Central memory CD8-positive, alpha-beta T cell (primary cell): ENCODE data around the gene RWDD1.

ENCODE experiments used
- ATAC-seq: fragments of 150-1000 bp; cut with Tn5 transposase; replicated peaks from 2 replicates; pipeline ENCODE4 v1.10.0; 2022; ENCODE audit warnings: mild to moderate bottlenecking, moderate FRiP score, moderate number of reproducible peaks; ENCODE audit not compliant: poor library complexity, severe bottlenecking; ENCODE audit errors: extremely low read depth
- DNase-seq, 2 donors: peaks; one replicate each; pipeline ENCODE4 v3.0.0; 2021; ENCODE audit warnings: low spot score in 2 of 2
- H3K27ac Mint-ChIP-seq: one replicate; pipeline ENCODE4 v1.8.0; 2022; ENCODE audit warnings: low read depth, mild to moderate bottlenecking, moderate library complexity, mixed read lengths
- H3K27me3 Mint-ChIP-seq: one replicate; pipeline ENCODE4 v1.8.0; 2022; ENCODE audit warnings: mixed read lengths
- H3K36me3 Mint-ChIP-seq: one replicate; pipeline ENCODE4 v1.8.0; 2022; ENCODE audit warnings: mild to moderate bottlenecking, moderate library complexity, mixed read lengths; ENCODE audit not compliant: insufficient read depth
- H3K4me1 Mint-ChIP-seq: one replicate; pipeline ENCODE4 v1.8.0; 2022; ENCODE audit warnings: mixed read lengths
- H3K4me3 Mint-ChIP-seq: one replicate; pipeline ENCODE4 v1.8.0; 2022; ENCODE audit warnings: mild to moderate bottlenecking, moderate library complexity, mixed read lengths
- H3K9me3 Mint-ChIP-seq: one replicate; pipeline ENCODE4 v1.8.0; 2022; ENCODE audit warnings: mixed read lengths

RWDD1 gene

DNA sequence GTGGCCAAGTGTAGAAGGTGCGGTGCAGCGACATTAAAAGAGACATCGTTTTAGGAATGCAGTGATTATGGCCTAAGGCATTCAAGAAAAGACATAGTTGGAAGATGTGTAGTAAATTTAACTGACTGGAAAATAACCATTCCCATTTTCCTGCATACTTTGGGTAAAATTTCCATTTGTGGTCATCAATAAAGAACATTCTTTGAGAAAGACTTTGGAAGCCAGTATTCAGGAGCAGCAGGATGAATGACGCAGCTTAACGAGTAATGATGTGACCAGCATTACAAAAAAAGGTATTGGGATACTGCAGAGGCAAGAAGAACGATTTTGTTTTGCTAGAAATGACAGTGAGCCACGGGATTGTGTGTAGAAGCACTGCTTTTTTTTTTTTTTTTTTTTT lies 7.0 kb upstream of the RWDD1 start:
- ATAC-seq (no peak), DNase-seq (no peak)
- Mint-ChIP-seq H3K4me1 (no peaks in the 10 kb centered on the region), H3K4me3 (no peak overlapping the region), H3K27ac (no peak overlapping the region), H3K36me3 (no peaks in the 10 kb centered on the region), H3K27me3 (peaks cover 27% of the 10 kb centered on the region), H3K9me3 (no peaks in the 10 kb centered on the region)

GRCh38 chr6:116564921-116565872 lies 6.1 kb upstream of the RWDD1 start:
- Mint-ChIP-seq H3K27ac (no peak overlapping the region), H3K4me1 (peaks cover 6% of the 10 kb centered on the region), H3K4me3 (peak overlapping the region; percentile 34), H3K27me3 (peaks cover 27% of the 10 kb centered on the region), H3K9me3 (no peaks in the 10 kb centered on the region), H3K36me3 (no peaks in the 10 kb centered on the region)
- no peak for DNase-seq
- ATAC-seq, result peak; percentile 30

DNA sequence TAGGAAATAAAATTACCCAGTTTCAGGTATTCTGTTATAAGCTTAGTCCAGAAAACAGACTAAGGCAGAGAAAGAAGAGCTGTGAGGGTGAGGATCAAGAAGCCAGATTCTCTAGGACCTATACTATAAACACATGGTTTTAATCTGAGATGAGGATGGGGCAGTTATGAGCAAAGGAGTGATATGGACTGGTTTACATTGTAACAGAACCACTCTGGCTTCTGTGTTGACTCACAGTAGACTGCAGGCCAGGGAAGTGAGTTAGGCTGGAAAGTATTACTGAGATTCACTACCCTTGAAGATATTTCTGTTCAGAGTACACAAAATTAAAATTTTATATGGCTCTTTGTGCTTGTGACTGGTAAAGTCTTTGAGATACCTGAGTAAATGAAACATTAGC lies 3.2 kb upstream of the RWDD1 start:
- H3K4me1 Mint-ChIP-seq, result peaks cover 27% of the 10 kb centered on the region
- DNase-seq, result no peak
- H3K27me3 Mint-ChIP-seq, result peaks cover 13% of the 10 kb centered on the region
- H3K36me3 Mint-ChIP-seq, result peaks cover 18% of the 10 kb centered on the region
- no peak overlapping the region for H3K27ac Mint-ChIP-seq
- no peaks in the 10 kb centered on the region for H3K9me3 Mint-ChIP-seq
- H3K4me3 Mint-ChIP-seq, result no peak overlapping the region
- no peak for ATAC-seq

DNA sequence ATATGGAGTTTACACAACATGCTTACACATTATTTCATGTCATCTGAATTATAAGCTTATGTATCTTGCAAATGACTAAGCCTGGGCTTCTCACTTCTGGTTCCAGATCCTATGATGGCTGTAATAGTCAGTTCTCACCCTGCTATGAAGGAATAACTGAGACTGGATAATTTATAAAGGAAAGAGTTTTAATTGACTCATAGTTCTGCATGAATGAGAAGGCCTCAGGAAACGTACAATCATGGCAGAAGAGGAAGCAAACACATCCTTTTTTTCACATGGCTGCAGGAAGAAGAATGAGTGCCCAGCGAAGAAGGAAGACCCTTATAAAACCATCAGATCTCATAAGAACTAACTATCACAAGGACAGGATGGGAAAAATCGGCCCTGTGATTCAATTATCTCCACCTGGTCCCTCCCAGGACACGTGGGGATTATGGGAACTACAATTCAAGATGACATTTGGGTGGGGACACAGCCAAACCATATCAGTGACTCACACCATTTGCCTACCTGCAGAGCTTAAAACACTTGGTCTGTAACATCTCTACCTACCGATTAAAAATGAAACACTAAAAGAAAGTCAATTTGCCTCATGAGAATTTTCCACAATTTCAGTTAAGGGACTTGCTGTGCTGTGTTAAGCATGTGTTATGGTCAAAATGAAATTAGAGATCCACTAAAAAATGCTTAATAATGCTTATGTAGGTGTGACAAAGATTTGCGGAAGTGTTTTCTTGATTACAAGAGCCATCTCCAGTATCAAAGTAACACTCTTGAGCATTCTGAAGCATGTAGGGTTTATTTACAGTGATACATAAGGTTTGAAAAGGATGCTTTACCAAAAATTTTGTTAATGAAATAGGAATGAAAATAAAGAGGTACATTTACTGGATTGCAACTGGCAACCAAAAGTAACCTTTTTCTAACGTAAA lies 2.2 kb upstream of the RWDD1 start:
- peaks cover 6% of the 10 kb centered on the region for H3K27me3 Mint-ChIP-seq
- ATAC-seq (no peak), DNase-seq (no peak)
- H3K9me3 Mint-ChIP-seq, result no peaks in the 10 kb centered on the region
- H3K36me3 Mint-ChIP-seq, result peaks cover 18% of the 10 kb centered on the region
- no peak overlapping the region for H3K27ac Mint-ChIP-seq
- peaks cover 37% of the 10 kb centered on the region for H3K4me1 Mint-ChIP-seq
- no peak overlapping the region for H3K4me3 Mint-ChIP-seq

DNA sequence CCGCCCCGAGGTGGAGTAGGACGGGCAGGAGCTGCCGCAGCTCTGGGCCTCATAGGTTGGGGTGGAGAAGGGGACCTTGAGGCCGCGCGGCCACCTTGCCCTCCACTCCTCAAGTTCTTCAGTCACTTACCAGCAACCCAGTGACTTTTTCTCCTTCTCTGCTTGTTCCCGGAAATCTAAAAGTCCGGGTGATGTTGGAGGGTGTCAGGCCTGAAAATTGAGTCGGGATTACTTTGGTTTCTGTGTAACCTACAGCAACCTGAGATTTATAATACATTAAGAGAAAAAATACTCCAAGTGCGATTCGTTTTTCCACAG lies 338 bp downstream of the RWDD1 start:
- DNase-seq (no peak), ATAC-seq (no peak)
- peaks cover 25% of the 10 kb centered on the region for H3K36me3 Mint-ChIP-seq
- peak overlapping the region; percentile 98 for H3K27ac Mint-ChIP-seq
- H3K9me3 Mint-ChIP-seq, result no peaks in the 10 kb centered on the region
- no peaks in the 10 kb centered on the region for H3K27me3 Mint-ChIP-seq
- H3K4me1 Mint-ChIP-seq, result peaks cover 51% of the 10 kb centered on the region
- H3K4me3 Mint-ChIP-seq, result peak overlapping the region; percentile 95

GRCh38 chr6:116572162-116572561 lies 858 bp downstream of the RWDD1 start:
- Mint-ChIP-seq H3K4me3 (peak overlapping the region; percentile 95), H3K27me3 (no peaks in the 10 kb centered on the region), H3K36me3 (peaks cover 25% of the 10 kb centered on the region), H3K9me3 (no peaks in the 10 kb centered on the region), H3K4me1 (peaks cover 54% of the 10 kb centered on the region), H3K27ac (peak overlapping the region; percentile 98)
- ATAC-seq, result no peak
- DNase-seq, result no peak

DNA sequence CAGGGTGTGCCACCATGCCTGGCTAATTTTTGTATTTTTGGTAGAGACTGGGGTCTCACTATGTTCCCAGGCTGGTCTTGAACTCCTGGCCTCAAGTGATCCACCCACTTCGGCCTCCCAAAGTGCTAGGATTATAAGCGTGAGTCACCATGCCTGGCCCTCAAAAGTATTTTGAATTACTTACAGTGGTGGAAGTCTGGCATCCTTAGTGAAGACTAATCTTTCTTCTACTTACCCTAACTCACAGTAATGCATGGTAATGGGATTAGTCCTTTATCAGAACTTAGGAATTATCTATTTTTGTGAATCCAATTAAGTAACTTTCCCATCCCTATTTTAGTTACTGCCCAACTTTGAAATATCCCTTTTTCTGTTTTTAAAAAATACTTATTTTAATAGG lies 3.9 kb downstream of the RWDD1 start:
- no peak overlapping the region for H3K27ac Mint-ChIP-seq
- H3K27me3 Mint-ChIP-seq, result no peaks in the 10 kb centered on the region
- H3K4me3 Mint-ChIP-seq, result no peak overlapping the region
- no peak for DNase-seq
- peaks cover 64% of the 10 kb centered on the region for H3K4me1 Mint-ChIP-seq
- no peak for ATAC-seq
- H3K36me3 Mint-ChIP-seq, result peaks cover 39% of the 10 kb centered on the region
- H3K9me3 Mint-ChIP-seq, result no peaks in the 10 kb centered on the region

DNA sequence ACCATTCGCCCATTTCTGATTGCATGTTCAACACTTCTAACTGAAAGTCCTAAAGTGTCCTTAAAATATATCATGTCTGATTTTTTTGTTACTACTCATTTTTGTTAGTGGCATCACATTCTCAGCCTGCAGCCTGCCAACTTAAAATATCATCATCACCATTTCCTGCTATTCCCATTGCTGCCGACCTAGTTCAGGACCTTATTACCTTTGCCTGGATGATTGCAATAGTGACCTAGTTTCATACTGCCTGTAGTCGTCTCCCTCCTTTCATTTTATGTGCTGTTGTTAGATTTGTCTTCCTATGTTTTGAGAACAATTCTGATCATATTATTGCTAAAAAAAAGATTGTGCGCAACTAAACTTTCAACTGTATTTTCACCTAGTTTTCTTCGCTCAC lies 6.2 kb downstream of the RWDD1 start:
- Mint-ChIP-seq H3K27ac (no peak overlapping the region), H3K36me3 (peaks cover 32% of the 10 kb centered on the region), H3K4me1 (peaks cover 56% of the 10 kb centered on the region), H3K27me3 (no peaks in the 10 kb centered on the region), H3K9me3 (no peaks in the 10 kb centered on the region), H3K4me3 (no peak overlapping the region)
- DNase-seq, result no peak
- no peak for ATAC-seq

DNA sequence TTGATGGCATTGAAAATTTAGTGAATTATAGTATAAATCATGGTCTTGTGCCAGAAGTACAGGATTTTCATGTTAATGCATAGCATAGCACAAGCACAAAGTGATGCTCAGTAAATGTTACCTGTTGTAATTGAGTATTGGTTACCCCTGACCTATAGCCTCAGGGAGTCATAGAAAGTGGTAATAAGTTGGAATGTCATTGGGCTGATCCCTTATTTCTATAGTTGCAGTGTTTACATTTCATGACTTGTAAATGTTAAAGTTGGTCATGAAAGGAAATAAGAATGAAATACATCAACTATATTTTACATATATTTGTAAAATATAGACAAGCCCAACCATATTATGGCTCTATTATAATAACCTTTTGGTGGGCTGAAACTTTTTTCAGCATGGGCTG lies 7.0 kb downstream of the RWDD1 start:
- Mint-ChIP-seq H3K27me3 (no peaks in the 10 kb centered on the region), H3K36me3 (peaks cover 30% of the 10 kb centered on the region), H3K27ac (no peak overlapping the region), H3K4me1 (peaks cover 52% of the 10 kb centered on the region), H3K9me3 (no peaks in the 10 kb centered on the region), H3K4me3 (no peak overlapping the region)
- ATAC-seq, result no peak
- no peak for DNase-seq

DNA sequence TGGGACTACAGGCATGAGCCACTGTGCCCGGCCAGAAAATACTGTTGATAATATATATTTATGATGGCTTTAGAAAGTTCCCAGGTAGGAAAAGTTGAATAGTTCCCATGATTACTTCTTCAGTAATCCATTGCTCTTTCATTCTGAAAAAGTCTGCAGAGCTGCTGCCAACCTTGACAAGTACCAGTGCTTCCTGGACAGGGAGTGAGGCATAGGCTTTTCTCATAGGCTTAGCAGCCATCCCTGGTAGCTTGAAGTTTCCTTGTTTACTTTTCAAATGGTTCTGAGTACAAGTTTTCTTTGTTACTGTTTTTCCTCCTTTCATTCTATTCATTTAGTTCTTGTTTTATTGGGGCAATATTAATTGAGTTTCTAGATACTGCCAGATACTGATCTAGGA lies 7.8 kb downstream of the RWDD1 start:
- Mint-ChIP-seq H3K36me3 (peaks cover 31% of the 10 kb centered on the region), H3K4me1 (peaks cover 44% of the 10 kb centered on the region), H3K9me3 (no peaks in the 10 kb centered on the region), H3K27ac (no peak overlapping the region), H3K27me3 (no peaks in the 10 kb centered on the region), H3K4me3 (no peak overlapping the region)
- ATAC-seq (no peak), DNase-seq (no peak)

GRCh38 chr6:116580198-116580597 lies 8.9 kb downstream of the RWDD1 start:
- ATAC-seq, result no peak
- Mint-ChIP-seq H3K36me3 (peaks cover 34% of the 10 kb centered on the region), H3K27ac (no peak overlapping the region), H3K9me3 (no peaks in the 10 kb centered on the region), H3K27me3 (no peaks in the 10 kb centered on the region), H3K4me3 (no peak overlapping the region), H3K4me1 (peaks cover 35% of the 10 kb centered on the region)
- no peak for DNase-seq

DNA sequence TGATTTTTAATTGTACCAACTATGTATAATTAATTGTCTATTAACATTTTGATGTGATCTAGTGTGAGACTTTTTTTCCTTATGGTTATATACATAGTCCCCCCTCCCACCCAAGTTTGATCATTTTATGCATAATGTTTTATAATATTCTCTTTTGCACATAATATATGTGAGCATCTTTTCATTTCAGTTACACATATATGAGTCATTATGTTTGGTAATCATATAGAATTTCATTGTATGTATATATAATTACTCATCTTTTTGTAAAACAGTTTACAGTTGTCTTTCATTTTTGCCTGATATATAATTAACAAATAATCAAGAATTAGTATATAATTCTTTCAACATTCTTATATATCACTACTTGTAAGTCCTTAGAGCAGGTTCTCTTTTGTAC lies 15.0 kb downstream of the RWDD1 start:
- no peak for ATAC-seq
- H3K9me3 Mint-ChIP-seq, result no peaks in the 10 kb centered on the region
- no peak overlapping the region for H3K4me3 Mint-ChIP-seq
- H3K4me1 Mint-ChIP-seq, result peaks cover 21% of the 10 kb centered on the region
- H3K36me3 Mint-ChIP-seq, result peaks cover 44% of the 10 kb centered on the region
- DNase-seq, result no peak
- H3K27me3 Mint-ChIP-seq, result no peaks in the 10 kb centered on the region
- H3K27ac Mint-ChIP-seq, result no peak overlapping the region

GRCh38 chr6:116586738-116587137 lies 15.4 kb downstream of the RWDD1 start:
- Mint-ChIP-seq H3K4me3 (no peak overlapping the region), H3K27ac (no peak overlapping the region), H3K27me3 (no peaks in the 10 kb centered on the region), H3K4me1 (peaks cover 17% of the 10 kb centered on the region), H3K36me3 (peaks cover 45% of the 10 kb centered on the region), H3K9me3 (no peaks in the 10 kb centered on the region)
- DNase-seq, result no peak
- no peak for ATAC-seq
